Natural killer cell (primary cell): ENCODE data around the gene MAB21L4. TPM values are rescaled to one million over a fixed set of nuclear protein-coding genes. Genes with fewer than 3 reads are reported as not detected.

ENCODE experiments used
- ATAC-seq, 3 donors: fragments of 150-1000 bp in 2 of 3; fragments of 200-7000 bp in 1 of 3; cut with Tn5 transposase; 1 replicate in 1 of 3; 2 replicates in 2 of 3; pipeline ENCODE4 v1.10.0; 2021; ENCODE audit warnings: mild to moderate bottlenecking in 2 of 3, moderate library complexity in 2 of 3
- DNase-seq, 2 donors: peaks; one replicate each; pipeline versions ENCODE4 v3.0.0 to v3.0.0-alpha.2; 2013 to 2021; ENCODE audit warnings: mixed read lengths in 1 of 2
- H3K27ac ChIP-seq: one replicate; pipeline ENCODE4 v1.5.1; 2013; ENCODE audit warnings: mild to moderate bottlenecking, low read length
- H3K27me3 ChIP-seq: one replicate; pipeline ENCODE4 v1.6.1; 2013; ENCODE audit warnings: low read length; ENCODE audit not compliant: control insufficient read depth, insufficient read depth
- H3K36me3 ChIP-seq: one replicate; pipeline ENCODE4 v1.6.1; 2013; ENCODE audit warnings: low read length; ENCODE audit not compliant: control insufficient read depth, insufficient read depth
- H3K4me1 ChIP-seq: one replicate; pipeline ENCODE4 v1.6.1; 2013; ENCODE audit warnings: low read length; ENCODE audit not compliant: control insufficient read depth, insufficient read depth
- H3K4me3 ChIP-seq: one replicate; pipeline ENCODE4 v1.5.1; 2013; ENCODE audit warnings: low read length
- H3K9me3 ChIP-seq: one replicate; pipeline ENCODE4 v1.6.1; 2013; ENCODE audit warnings: low read length; ENCODE audit not compliant: control insufficient read depth, insufficient read depth
- H3K27ac Mint-ChIP-seq, 2 donors: one replicate each; pipeline ENCODE4 v1.8.0; 2022; ENCODE audit warnings: mild to moderate bottlenecking in 2 of 2, mixed read lengths in 2 of 2, moderate library complexity in 1 of 2
- H3K27me3 Mint-ChIP-seq, 2 donors: one replicate each; pipeline ENCODE4 v1.8.0; 2022; ENCODE audit warnings: low read depth in 2 of 2, mixed read lengths in 2 of 2
- H3K36me3 Mint-ChIP-seq: one replicate; pipeline ENCODE4 v1.8.0; 2022; ENCODE audit warnings: mixed read lengths
- H3K4me1 Mint-ChIP-seq, 2 donors: one replicate each; pipeline ENCODE4 v1.8.0; 2022; ENCODE audit warnings: mixed read lengths in 2 of 2
- H3K4me3 Mint-ChIP-seq: one replicate; pipeline ENCODE4 v1.8.0; 2022; ENCODE audit warnings: mild to moderate bottlenecking, moderate library complexity, mixed read lengths
- H3K9me3 Mint-ChIP-seq, 2 donors: one replicate each; pipeline ENCODE4 v1.8.0; 2022; ENCODE audit warnings: mixed read lengths in 2 of 2
- WGBS: methylation state at CpG from one replicate; pipeline ENCODE4 v1.1.7; 2013; ENCODE audit warnings: missing lambda C conversion rate; ENCODE audit not compliant: insufficient coverage; 5-methylcytosine and 5-hydroxymethylcytosine counted together
- intact Hi-C: fragments of 100-400 bp; cut with micrococcal nuclease; formaldehyde crosslinking; loops from one replicate; pipeline ENCODE4 v1.14.2; 2022
- total RNA-seq, 4 donors: library from RNA; stranded (reverse); fragments of 120-200 nt in 1 of 4; gene quantifications; one replicate each; pipeline versions ENCODE4 v1.2.3 to v1.2.4, GENCODE V29; 2013 to 2022
- TF ChIP-seq, protein P1 (sequence below): fragments of 200-600 bp; IDR thresholded peaks from one replicate; pipeline ENCODE4 v1.8.0; 2022; ENCODE audit warnings: antibody characterized with exemption

The MAB21L4 gene
- total RNA-seq, 3 donors from 2014 or later (not counting 1 experiment from before 2014, with no cell fraction given) = not detected

DNA sequence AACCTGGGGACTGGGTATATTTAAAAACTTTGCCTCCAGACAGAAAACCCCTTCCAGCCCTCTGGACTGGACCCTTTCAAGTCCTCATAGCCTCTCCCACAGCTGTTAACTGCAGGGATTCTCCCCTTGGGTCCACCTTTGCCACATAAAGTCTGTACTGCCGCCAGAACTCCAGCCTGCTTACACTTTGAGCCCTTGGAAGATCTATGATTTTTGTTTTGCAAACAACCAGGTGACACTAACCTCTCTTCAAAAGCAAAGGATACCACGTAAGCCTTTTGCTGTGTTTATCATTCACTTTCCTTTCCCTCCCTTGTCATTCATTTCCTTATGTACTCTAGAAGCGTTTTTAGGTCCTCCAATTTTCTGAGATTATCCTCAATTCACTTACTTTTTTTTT, 31.5 kb downstream of the MAB21L4 start:
- TF ChIP-seq, protein P1, sequence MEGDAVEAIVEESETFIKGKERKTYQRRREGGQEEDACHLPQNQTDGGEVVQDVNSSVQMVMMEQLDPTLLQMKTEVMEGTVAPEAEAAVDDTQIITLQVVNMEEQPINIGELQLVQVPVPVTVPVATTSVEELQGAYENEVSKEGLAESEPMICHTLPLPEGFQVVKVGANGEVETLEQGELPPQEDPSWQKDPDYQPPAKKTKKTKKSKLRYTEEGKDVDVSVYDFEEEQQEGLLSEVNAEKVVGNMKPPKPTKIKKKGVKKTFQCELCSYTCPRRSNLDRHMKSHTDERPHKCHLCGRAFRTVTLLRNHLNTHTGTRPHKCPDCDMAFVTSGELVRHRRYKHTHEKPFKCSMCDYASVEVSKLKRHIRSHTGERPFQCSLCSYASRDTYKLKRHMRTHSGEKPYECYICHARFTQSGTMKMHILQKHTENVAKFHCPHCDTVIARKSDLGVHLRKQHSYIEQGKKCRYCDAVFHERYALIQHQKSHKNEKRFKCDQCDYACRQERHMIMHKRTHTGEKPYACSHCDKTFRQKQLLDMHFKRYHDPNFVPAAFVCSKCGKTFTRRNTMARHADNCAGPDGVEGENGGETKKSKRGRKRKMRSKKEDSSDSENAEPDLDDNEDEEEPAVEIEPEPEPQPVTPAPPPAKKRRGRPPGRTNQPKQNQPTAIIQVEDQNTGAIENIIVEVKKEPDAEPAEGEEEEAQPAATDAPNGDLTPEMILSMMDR = no peak

DNA sequence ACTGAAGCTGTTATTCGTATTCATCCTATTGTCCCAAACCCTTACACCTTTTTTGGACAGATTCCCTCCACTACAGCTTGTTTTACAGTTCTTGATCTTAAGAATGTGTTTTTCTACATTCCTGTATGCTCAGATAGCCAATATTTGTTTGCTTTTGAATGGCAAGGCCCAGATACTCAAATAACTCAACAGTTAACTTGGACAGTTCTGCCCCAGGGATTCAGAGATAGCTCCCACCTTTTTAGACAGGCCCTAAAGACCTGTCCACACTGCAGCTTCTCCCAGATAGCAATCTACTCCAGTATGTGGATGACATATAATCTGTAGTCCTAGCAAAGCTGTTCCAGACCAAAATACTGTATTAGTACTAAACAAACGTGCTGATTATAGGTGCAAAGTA, 34.4 kb downstream of the MAB21L4 start:
- ATAC-seq (no peak), DNase-seq (no peak)
- Histone ChIP-seq H3K27me3 (no peaks in the 10 kb centered on the region), H3K36me3 (no peaks in the 10 kb centered on the region), H3K4me3 (no peak overlapping the region), H3K4me1 (no peaks in the 10 kb centered on the region), H3K9me3 (no peaks in the 10 kb centered on the region), H3K27ac (no peak overlapping the region)
- Mint-ChIP-seq H3K36me3 (no peaks in the 10 kb centered on the region), H3K27ac (no peak overlapping the region), H3K4me1 (peaks cover 0 to 5% of the 10 kb centered on the region in 2 donors), H3K27me3 (peaks cover 0 to 12% of the 10 kb centered on the region in 2 donors), H3K4me3 (no peak overlapping the region), H3K9me3 (no peaks in the 10 kb centered on the region)
- intact Hi-C loops = no loop called here
- 88% methylated on average over 2 of the region's 2 CpGs for WGBS
- TF ChIP-seq, protein P1 = no peak

More for the DNA sequence above, 31.5 kb downstream of the MAB21L4 start:
- H3K4me1 Mint-ChIP-seq = peaks cover 0 to 5% of the 10 kb centered on the region in 2 donors
- Histone ChIP-seq H3K4me3 (no peak overlapping the region), H3K27ac (no peak overlapping the region), H3K4me1 (no peaks in the 10 kb centered on the region), H3K36me3 (no peaks in the 10 kb centered on the region), H3K9me3 (no peaks in the 10 kb centered on the region), H3K27me3 (no peaks in the 10 kb centered on the region)
- intact Hi-C loops = no loop called here
- 93% methylated on average over 3 of the region's 3 CpGs for WGBS
- no peaks in the 10 kb centered on the region for H3K9me3 Mint-ChIP-seq
- no peak overlapping the region for H3K4me3 Mint-ChIP-seq
- ATAC-seq = no peak
- H3K27me3 Mint-ChIP-seq = peaks cover 0 to 9% of the 10 kb centered on the region in 2 donors
- no peaks in the 10 kb centered on the region for H3K36me3 Mint-ChIP-seq
- no peak for DNase-seq
- no peak overlapping the region for H3K27ac Mint-ChIP-seq

DNA sequence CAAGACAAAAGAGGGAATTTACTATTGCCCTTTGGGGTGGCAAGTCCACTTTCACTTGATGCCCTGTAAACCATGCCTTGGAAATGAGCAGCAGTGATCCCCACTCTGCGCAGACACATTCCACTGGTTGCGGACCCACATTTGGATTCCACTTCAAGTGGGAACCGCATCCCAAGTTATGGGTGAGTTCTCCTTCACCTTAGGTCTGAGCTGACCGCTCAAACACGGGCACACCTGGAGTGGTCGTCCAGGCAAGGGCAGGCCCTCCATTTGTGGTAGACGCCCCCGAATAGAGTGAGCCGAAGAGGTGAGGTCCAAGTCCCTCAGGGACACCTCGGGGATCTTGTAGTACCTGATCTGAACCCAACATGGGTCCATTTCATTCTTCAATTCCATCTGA, 37.1 kb downstream of the MAB21L4 start:
- H3K36me3 Mint-ChIP-seq = peaks cover 6% of the 10 kb centered on the region
- peaks cover 2 to 4% of the 10 kb centered on the region in 2 donors for H3K9me3 Mint-ChIP-seq
- H3K4me1 Mint-ChIP-seq = no peaks in the 10 kb centered on the region
- H3K27me3 ChIP-seq = no peaks in the 10 kb centered on the region
- no peak overlapping the region for H3K4me3 ChIP-seq
- peaks cover 0 to 3% of the 10 kb centered on the region in 2 donors for H3K27me3 Mint-ChIP-seq
- no peak overlapping the region for H3K27ac Mint-ChIP-seq
- ATAC-seq (no peak), DNase-seq (no peak)
- H3K9me3 ChIP-seq = peaks cover 8% of the 10 kb centered on the region
- no peak overlapping the region for H3K27ac ChIP-seq
- TF ChIP-seq, protein P1 = no peak
- no peak overlapping the region for H3K4me3 Mint-ChIP-seq
- 92% methylated on average over 10 of the region's 10 CpGs for WGBS
- no peaks in the 10 kb centered on the region for H3K4me1 ChIP-seq
- intact Hi-C loops = no loop called here
- no peaks in the 10 kb centered on the region for H3K36me3 ChIP-seq

DNA sequence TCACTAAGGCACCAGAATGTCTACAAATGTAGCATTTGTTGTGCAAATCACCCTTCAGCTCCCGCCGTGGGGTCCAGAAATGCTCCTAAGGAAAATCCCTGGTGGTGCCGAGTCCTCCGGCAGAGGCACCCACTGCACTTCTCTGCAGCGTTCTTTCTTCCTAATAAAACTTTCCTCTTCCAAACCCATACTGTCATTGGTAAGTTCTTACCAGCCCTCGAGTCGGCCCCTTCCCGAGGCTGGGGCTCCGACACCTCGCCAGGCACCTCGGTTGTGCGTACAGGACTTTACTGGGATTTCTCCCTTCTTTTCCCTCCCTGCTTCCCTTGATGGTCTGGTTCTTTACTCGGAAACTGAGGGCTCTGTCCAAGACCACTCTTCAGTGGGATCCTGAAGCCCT, 37.6 kb downstream of the MAB21L4 start:
- TF ChIP-seq, protein P1 = no peak
- ATAC-seq = no peak
- no peak overlapping the region for H3K4me3 Mint-ChIP-seq
- no peak overlapping the region for H3K27ac ChIP-seq
- no peak overlapping the region for H3K4me3 ChIP-seq
- DNase-seq = no peak
- intact Hi-C loops = no loop called here
- peaks cover 8% of the 10 kb centered on the region for H3K9me3 ChIP-seq
- WGBS = 91% methylated on average over 13 of the region's 13 CpGs
- H3K27ac Mint-ChIP-seq = no peak overlapping the region
- peaks cover 7% of the 10 kb centered on the region for H3K36me3 Mint-ChIP-seq
- no peaks in the 10 kb centered on the region for H3K27me3 ChIP-seq
- no peaks in the 10 kb centered on the region for H3K4me1 Mint-ChIP-seq
- H3K9me3 Mint-ChIP-seq = peaks cover 2 to 4% of the 10 kb centered on the region in 2 donors
- H3K27me3 Mint-ChIP-seq = peaks cover 0 to 3% of the 10 kb centered on the region in 2 donors
- H3K36me3 ChIP-seq = no peaks in the 10 kb centered on the region
- no peaks in the 10 kb centered on the region for H3K4me1 ChIP-seq
